Nephron (organoid): Measurements from ENCODE around the gene SLC4A2.

Experiments used
- H3K27ac Mint-ChIP-seq, 3 experiments: 2 replicates each; pipeline ENCODE4 v1.8.0; 2020; ENCODE audit warnings: mixed read lengths in 3 of 3, mild to moderate bottlenecking in 2 of 3, moderate library complexity in 1 of 3
- H3K27me3 Mint-ChIP-seq: 2 replicates; pipeline ENCODE4 v1.8.0; 2021; ENCODE audit warnings: low read depth, mild to moderate bottlenecking, moderate library complexity, mixed read lengths
- H3K36me3 Mint-ChIP-seq: 2 replicates; pipeline ENCODE4 v1.8.0; 2020; ENCODE audit warnings: low read depth, mixed read lengths
- H3K4me1 Mint-ChIP-seq: 2 replicates; pipeline ENCODE4 v1.8.0; 2020; ENCODE audit warnings: mixed read lengths
- H3K4me3 Mint-ChIP-seq, 3 experiments: 2 replicates each; pipeline ENCODE4 v1.8.0; 2020; ENCODE audit warnings: mild to moderate bottlenecking in 3 of 3, mixed read lengths in 3 of 3, moderate library complexity in 2 of 3
- H3K9me3 Mint-ChIP-seq: 2 replicates; pipeline ENCODE4 v1.8.0; 2020; ENCODE audit warnings: mixed read lengths
- TF ChIP-seq, protein P1 (sequence below), 3 experiments: fragments of 200-600 bp; sonication (generic); IDR thresholded peaks; one replicate each; pipeline ENCODE4 v1.5.0; 2021; ENCODE audit warnings: antibody characterized with exemption in 3 of 3; ENCODE audit not compliant: unreplicated experiment in 3 of 3

Gene SLC4A2

GRCh38 chr7:151107882-151108281 is 48.5 kb downstream of the SLC4A2 start:
- Mint-ChIP-seq H3K9me3 (no peaks in the 10 kb centered on the region), H3K4me3 (no peak overlapping the region), H3K4me1 (peaks cover 11% of the 10 kb centered on the region), H3K27ac (no peak overlapping the region), H3K36me3 (peaks cover 9% of the 10 kb centered on the region), H3K27me3 (no peaks in the 10 kb centered on the region)
- TF ChIP-seq, protein P1, sequence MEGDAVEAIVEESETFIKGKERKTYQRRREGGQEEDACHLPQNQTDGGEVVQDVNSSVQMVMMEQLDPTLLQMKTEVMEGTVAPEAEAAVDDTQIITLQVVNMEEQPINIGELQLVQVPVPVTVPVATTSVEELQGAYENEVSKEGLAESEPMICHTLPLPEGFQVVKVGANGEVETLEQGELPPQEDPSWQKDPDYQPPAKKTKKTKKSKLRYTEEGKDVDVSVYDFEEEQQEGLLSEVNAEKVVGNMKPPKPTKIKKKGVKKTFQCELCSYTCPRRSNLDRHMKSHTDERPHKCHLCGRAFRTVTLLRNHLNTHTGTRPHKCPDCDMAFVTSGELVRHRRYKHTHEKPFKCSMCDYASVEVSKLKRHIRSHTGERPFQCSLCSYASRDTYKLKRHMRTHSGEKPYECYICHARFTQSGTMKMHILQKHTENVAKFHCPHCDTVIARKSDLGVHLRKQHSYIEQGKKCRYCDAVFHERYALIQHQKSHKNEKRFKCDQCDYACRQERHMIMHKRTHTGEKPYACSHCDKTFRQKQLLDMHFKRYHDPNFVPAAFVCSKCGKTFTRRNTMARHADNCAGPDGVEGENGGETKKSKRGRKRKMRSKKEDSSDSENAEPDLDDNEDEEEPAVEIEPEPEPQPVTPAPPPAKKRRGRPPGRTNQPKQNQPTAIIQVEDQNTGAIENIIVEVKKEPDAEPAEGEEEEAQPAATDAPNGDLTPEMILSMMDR (IDR thresholded peaks at IDR 0.05; ENCODE audit: unreplicated experiment in 3 of 3) = no peak

DNA sequence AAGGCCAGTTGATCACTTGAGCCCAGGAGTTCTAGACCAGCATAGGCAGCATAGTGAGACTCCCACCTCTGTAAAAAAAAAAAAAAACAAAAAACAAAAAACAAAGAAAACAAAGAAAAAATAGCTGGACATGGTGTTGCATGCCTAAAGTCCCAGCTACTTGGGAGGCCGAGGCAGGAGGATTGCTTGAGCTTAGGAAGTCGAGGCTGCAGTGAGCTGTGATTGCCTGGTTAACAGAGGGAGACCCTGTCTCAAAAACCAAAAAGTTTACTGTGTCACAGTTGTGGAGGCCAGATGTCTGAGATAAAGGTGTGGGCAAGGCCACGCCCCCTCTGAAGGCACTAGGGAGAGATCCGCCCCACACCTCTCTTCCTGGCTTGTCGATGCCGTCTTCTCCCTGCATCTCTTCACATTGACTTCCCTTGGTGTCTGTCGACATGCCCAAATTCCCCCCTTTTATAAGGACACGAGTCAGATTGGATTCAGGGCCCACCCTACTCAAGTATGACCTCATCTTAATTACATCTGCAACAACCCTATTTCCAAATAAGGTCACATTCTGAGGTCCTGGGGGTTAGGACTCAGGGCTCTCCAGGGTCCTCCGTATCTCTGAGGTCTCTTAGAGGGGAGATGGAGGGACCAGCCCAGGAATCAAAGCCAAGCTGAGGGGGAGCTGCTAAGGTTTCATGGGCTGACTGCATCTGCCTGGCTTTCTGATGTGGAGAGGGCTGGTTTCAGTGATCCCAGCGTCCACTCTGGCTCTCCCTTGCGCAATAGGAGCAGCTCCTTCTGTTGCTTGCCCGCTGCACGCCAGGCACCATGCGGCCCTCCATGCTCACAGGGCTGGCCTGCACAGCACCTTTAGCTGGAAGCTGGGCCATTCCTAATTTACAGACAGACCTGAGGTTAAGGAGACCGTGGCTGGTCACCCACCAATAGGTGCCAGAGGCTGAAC is 50.0 kb downstream of the SLC4A2 start:
- no peaks in the 10 kb centered on the region for H3K9me3 Mint-ChIP-seq
- no peak overlapping the region for H3K4me3 Mint-ChIP-seq
- peaks cover 23% of the 10 kb centered on the region for H3K4me1 Mint-ChIP-seq
- H3K27me3 Mint-ChIP-seq = peaks cover 10% of the 10 kb centered on the region
- peaks cover 5% of the 10 kb centered on the region for H3K36me3 Mint-ChIP-seq
- TF ChIP-seq, protein P1 (IDR thresholded peaks at IDR 0.05; ENCODE audit: unreplicated experiment in 3 of 3) = no peak
- H3K27ac Mint-ChIP-seq = no peak overlapping the region

DNA sequence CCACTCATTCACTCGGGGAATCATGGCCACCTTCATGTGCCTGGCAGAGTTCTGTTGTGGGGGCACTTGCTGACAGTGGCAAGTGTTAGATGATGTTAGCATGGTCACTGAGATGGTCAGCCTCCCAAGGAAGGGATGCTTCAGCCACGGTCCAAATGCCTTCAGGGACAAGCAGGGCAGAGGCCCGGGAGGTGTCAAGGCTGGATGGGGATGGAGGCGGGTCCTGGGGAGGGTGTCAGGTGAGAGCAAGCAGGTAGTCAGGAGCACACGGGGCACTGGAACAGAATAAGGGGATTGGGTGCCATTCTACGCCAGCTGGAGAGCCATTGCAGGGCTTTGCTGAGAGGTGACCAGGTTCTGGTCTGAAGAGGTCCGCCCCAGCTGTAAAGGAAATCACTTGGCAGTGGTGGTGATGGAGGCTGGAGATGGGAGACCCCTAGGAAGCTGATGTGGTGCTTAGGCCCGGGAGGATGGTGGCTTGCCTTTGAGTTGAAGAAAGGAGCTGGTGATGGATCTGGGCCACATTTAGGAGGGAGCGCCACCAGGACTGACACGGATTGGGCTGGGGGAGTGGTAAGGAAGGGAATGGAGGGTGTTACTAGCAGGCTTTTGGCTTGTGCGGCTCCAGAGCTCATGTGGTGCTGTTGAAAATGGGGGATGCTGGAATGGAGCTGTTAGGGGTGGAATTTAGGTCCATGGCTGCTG is 51.0 kb downstream of the SLC4A2 start:
- H3K4me3 Mint-ChIP-seq = no peak overlapping the region
- H3K27ac Mint-ChIP-seq = peak overlapping the region in 1 of 3 experiments; percentile 12
- H3K9me3 Mint-ChIP-seq = no peaks in the 10 kb centered on the region
- TF ChIP-seq, protein P1 (IDR thresholded peaks at IDR 0.05; ENCODE audit: unreplicated experiment in 3 of 3) = no peak
- H3K27me3 Mint-ChIP-seq = peaks cover 10% of the 10 kb centered on the region
- peaks cover 23% of the 10 kb centered on the region for H3K4me1 Mint-ChIP-seq
- no peaks in the 10 kb centered on the region for H3K36me3 Mint-ChIP-seq

- Mint-ChIP-seq H3K27me3 (peaks cover 10% of the 10 kb centered on the region), H3K4me3 (no peak overlapping the region), H3K36me3 (no peaks in the 10 kb centered on the region), H3K9me3 (no peaks in the 10 kb centered on the region), H3K27ac (peak overlapping the region in 1 of 3 experiments; percentile 12), H3K4me1 (peaks cover 23% of the 10 kb centered on the region)
- TF ChIP-seq, protein P1 (IDR thresholded peaks at IDR 0.05; ENCODE audit: unreplicated experiment in 3 of 3) = peak; percentile 83 to 89 (median 86)
Measured at GRCh38 chr7:151110941-151111645, 51.7 kb downstream of the SLC4A2 start.

DNA sequence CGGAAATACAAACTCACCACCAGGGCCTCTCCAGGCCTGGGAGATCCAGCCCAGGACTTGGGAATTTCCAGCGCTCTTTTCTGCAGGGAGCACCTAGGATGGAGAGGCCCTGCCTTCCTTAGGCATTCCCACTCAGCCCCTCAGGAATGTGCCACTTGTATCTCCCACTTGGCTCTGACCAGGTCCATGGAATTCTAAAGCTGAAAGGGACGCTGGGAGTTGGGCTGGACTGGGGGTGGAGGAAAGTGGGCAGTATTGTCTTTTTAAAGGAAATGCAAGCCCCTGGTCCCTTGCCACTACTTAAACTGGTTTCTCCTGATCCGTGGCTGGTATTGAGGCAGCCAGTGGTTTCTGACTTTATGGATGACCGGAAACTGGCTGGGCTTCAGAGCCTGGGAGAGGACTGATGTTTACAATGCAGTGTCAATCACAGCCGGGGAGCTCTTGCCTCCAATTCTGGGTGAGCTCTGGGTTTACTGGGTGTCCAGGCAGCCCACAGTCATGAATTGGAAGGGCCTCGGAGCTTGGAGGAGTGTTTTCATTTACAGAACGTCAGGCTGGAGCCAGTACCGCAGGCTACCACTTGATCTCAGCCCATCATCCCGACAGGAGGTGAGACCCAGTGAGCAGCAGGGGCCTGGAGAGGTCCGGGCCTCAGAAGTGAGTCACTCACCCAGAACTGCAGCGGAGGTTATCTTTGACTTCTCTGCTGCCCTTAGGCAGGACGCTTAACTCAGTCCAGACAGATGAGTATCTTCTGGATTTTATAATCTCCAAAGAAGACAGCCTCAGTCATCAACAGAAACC is 54.2 kb downstream of the SLC4A2 start:
- Mint-ChIP-seq H3K4me3 (peak overlapping the region; percentile 75 to 80 (median 79)), H3K9me3 (no peaks in the 10 kb centered on the region), H3K4me1 (peaks cover 23% of the 10 kb centered on the region), H3K27me3 (peaks cover 10% of the 10 kb centered on the region), H3K27ac (peak overlapping the region; percentile 71 to 88 (median 78)), H3K36me3 (peaks cover 2% of the 10 kb centered on the region)
- TF ChIP-seq, protein P1 (IDR thresholded peaks at IDR 0.05; ENCODE audit: unreplicated experiment in 3 of 3) = no peak
